ENCODE results near the gene ZNF367.

DNA sequence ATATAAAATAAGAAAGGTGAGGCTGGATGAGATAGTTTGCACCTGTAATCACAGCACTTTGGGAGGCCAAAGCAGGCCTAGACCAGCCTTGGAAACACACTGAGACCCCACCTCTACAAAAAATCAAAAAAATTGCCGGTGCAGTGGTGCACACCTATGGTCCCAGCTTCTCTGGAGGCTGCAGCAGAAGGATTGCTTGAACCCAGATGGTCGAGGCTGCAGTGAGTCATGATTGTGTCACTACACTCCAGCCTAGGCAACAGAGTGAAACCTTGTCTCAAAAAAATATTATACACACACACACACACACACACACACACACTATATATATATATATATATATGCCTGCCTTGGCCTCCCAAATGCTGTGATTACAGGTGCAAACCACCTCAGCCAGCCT lies 36.0 kb downstream of the ZNF367 start:
- TF ChIP-seq POLR2A (IDR thresholded peaks at IDR 0.05; ENCODE audit: low read depth, low read length) (no peak), POLR2AphosphoS5 (IDR thresholded peaks at IDR 0.05; ENCODE audit: low read depth, low read length) (no peak), PAX5 (IDR thresholded peaks at IDR 0.05; ENCODE audit: insufficient read depth, low read length, severe bottlenecking) (no peak)
